ENCODE data around the gene FAM107B. TPM values are rescaled to one million over a fixed set of nuclear protein-coding genes. Genes with fewer than 3 reads are reported as not detected.

The FAM107B gene
- total RNA-seq, 1 donor from 2014 or later = 40.7 TPM

- no peak overlapping the region for H3K27ac Mint-ChIP-seq (ENCODE audit: unreplicated experiment)
- TF ChIP-seq, protein P1, sequence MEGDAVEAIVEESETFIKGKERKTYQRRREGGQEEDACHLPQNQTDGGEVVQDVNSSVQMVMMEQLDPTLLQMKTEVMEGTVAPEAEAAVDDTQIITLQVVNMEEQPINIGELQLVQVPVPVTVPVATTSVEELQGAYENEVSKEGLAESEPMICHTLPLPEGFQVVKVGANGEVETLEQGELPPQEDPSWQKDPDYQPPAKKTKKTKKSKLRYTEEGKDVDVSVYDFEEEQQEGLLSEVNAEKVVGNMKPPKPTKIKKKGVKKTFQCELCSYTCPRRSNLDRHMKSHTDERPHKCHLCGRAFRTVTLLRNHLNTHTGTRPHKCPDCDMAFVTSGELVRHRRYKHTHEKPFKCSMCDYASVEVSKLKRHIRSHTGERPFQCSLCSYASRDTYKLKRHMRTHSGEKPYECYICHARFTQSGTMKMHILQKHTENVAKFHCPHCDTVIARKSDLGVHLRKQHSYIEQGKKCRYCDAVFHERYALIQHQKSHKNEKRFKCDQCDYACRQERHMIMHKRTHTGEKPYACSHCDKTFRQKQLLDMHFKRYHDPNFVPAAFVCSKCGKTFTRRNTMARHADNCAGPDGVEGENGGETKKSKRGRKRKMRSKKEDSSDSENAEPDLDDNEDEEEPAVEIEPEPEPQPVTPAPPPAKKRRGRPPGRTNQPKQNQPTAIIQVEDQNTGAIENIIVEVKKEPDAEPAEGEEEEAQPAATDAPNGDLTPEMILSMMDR (IDR thresholded peaks at IDR 0.05) = no peak
These were observed 251.4 kb downstream of the FAM107B start for GRCh38 chr10:14523286-14523685.

GRCh38 chr10:14519785-14520184, 254.9 kb downstream of the FAM107B start:
- DNase-seq (ENCODE audit: extremely low spot score, unreplicated experiment) = no peak
- H3K36me3 Mint-ChIP-seq (ENCODE audit: unreplicated experiment) = peaks cover 31% of the 10 kb centered on the region
- H3K27me3 Mint-ChIP-seq (ENCODE audit: unreplicated experiment) = no peaks in the 10 kb centered on the region
- H3K4me1 Mint-ChIP-seq (ENCODE audit: unreplicated experiment) = no peaks in the 10 kb centered on the region
- TF ChIP-seq, protein P1 (IDR thresholded peaks at IDR 0.05) = no peak
- H3K4me3 Mint-ChIP-seq (ENCODE audit: unreplicated experiment) = no peak overlapping the region
- H3K9me3 Mint-ChIP-seq (ENCODE audit: unreplicated experiment) = no peaks in the 10 kb centered on the region
- H3K27ac Mint-ChIP-seq (ENCODE audit: unreplicated experiment) = no peak overlapping the region

More at GRCh38 chr10:14523286-14523685, 251.4 kb downstream of the FAM107B start:
- Mint-ChIP-seq H3K9me3 (ENCODE audit: unreplicated experiment) (no peaks in the 10 kb centered on the region), H3K27me3 (ENCODE audit: unreplicated experiment) (no peaks in the 10 kb centered on the region), H3K4me3 (ENCODE audit: unreplicated experiment) (no peak overlapping the region), H3K4me1 (ENCODE audit: unreplicated experiment) (peaks cover 6% of the 10 kb centered on the region), H3K36me3 (ENCODE audit: unreplicated experiment) (peaks cover 31% of the 10 kb centered on the region)
- no peak for DNase-seq (ENCODE audit: extremely low spot score, unreplicated experiment)

DNA sequence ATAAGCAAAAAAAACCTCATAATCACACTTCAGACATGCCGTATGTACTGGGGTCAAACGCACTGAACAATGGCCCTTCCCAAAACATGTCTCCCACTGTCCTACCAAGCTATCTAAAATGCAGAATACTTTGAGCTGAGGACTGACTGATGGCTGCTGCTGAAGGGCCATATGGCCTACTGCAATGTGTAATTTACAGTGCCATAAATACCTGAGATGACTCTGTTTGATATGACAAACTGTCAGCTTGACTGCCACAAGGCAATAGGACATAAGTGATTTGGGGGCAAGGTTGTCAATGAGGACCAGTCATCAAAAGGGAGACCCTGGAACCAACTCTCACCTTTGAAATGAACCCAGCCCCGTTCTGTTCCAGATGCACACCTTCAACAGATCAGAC, 256.5 kb downstream of the FAM107B start:
- Mint-ChIP-seq H3K4me1 (ENCODE audit: unreplicated experiment) (no peaks in the 10 kb centered on the region), H3K27ac (ENCODE audit: unreplicated experiment) (no peak overlapping the region), H3K4me3 (ENCODE audit: unreplicated experiment) (no peak overlapping the region), H3K27me3 (ENCODE audit: unreplicated experiment) (no peaks in the 10 kb centered on the region), H3K36me3 (ENCODE audit: unreplicated experiment) (peaks cover 31% of the 10 kb centered on the region), H3K9me3 (ENCODE audit: unreplicated experiment) (no peaks in the 10 kb centered on the region)
- DNase-seq (ENCODE audit: extremely low spot score, unreplicated experiment) = no peak
- TF ChIP-seq, protein P1 (IDR thresholded peaks at IDR 0.05) = no peak

DNA sequence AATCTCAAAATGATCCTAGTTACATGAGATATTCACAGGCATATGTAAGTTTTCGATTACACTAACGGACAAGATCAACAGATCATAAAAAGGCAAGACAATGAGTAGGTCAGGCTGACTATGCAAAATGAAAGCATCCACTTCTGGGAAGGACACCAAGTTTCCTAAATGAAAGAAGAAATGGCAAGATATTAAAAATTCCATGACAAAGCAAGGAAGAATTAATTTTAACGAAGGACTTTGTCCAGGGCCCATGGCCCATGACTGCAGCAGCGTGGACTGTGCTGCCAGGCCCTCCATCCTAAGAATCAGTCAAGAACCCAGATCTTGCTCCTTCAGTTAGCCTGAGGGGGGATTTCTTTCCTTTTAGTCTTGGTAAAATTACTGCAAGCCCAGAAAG, 261.6 kb downstream of the FAM107B start:
- H3K36me3 Mint-ChIP-seq (ENCODE audit: unreplicated experiment) = peaks cover 24% of the 10 kb centered on the region
- TF ChIP-seq, protein P1 (IDR thresholded peaks at IDR 0.05) = no peak
- H3K9me3 Mint-ChIP-seq (ENCODE audit: unreplicated experiment) = peaks cover 4% of the 10 kb centered on the region
- no peak overlapping the region for H3K4me3 Mint-ChIP-seq (ENCODE audit: unreplicated experiment)
- H3K27me3 Mint-ChIP-seq (ENCODE audit: unreplicated experiment) = no peaks in the 10 kb centered on the region
- H3K4me1 Mint-ChIP-seq (ENCODE audit: unreplicated experiment) = no peaks in the 10 kb centered on the region
- DNase-seq (ENCODE audit: extremely low spot score, unreplicated experiment) = no peak
- no peak overlapping the region for H3K27ac Mint-ChIP-seq (ENCODE audit: unreplicated experiment)

GRCh38 chr10:14510346-14510745, 264.4 kb downstream of the FAM107B start:
- TF ChIP-seq, protein P1 (IDR thresholded peaks at IDR 0.05) = no peak
- Mint-ChIP-seq H3K4me3 (ENCODE audit: unreplicated experiment) (no peak overlapping the region), H3K4me1 (ENCODE audit: unreplicated experiment) (no peaks in the 10 kb centered on the region), H3K9me3 (ENCODE audit: unreplicated experiment) (peaks cover 4% of the 10 kb centered on the region), H3K27ac (ENCODE audit: unreplicated experiment) (no peak overlapping the region), H3K36me3 (ENCODE audit: unreplicated experiment) (peaks cover 26% of the 10 kb centered on the region), H3K27me3 (ENCODE audit: unreplicated experiment) (no peaks in the 10 kb centered on the region)
- DNase-seq (ENCODE audit: extremely low spot score, unreplicated experiment) = no peak
